Upper lobe of left lung (tissue), 6 donors: Measurements from ENCODE around the gene OR14A16. TPM values are rescaled to one million over a fixed set of nuclear protein-coding genes. Genes with fewer than 3 reads are reported as not detected.

ENCODE experiments used
- ATAC-seq, 2 donors: fragments of 200-7000 bp; cut with Tn5 transposase; one replicate each; pipeline ENCODE4 v1.9.1; 2022; ENCODE audit warnings: mild to moderate bottlenecking in 2 of 2, moderate library complexity in 2 of 2; ENCODE audit not compliant: low FRiP score in 2 of 2
- DNase-seq, 2 donors: peaks; one replicate each; pipeline ENCODE4 v3.0.0-alpha.2; 2019 to 2020
- H3K27ac ChIP-seq, 4 donors: fragments of 200-600 bp; sonication (generic); one replicate each; pipeline ENCODE4 v1.5.1; 2016 to 2019
- H3K27me3 ChIP-seq, 4 donors: fragments of 200-600 bp; sonication (generic); one replicate each; pipeline ENCODE4 v1.5.1; 2017 to 2019
- H3K36me3 ChIP-seq, 4 donors: fragments of 200-600 bp; sonication (generic); one replicate each; pipeline ENCODE4 v1.5.1; 2016 to 2019
- H3K4me1 ChIP-seq, 4 donors: fragments of 200-600 bp; sonication (generic); one replicate each; pipeline ENCODE4 v1.5.1; 2018 to 2019
- H3K4me3 ChIP-seq, 4 donors: fragments of 200-600 bp; sonication (generic); one replicate each; pipeline ENCODE4 v1.5.1; 2017 to 2019; ENCODE audit warnings: mild to moderate bottlenecking in 2 of 4, moderate library complexity in 1 of 4
- H3K9me3 ChIP-seq, 4 donors: fragments of 200-600 bp; sonication (generic); one replicate each; pipeline ENCODE4 v1.5.1; 2018 to 2019
- EP300 ChIP-seq, 4 donors: sonication (generic); formaldehyde crosslinking; IDR thresholded peaks; one replicate each; pipeline ENCODE4 v1.5.1; 2017; ENCODE audit warnings: antibody characterized with exemption in 4 of 4, control low read depth in 2 of 4
- POLR2A ChIP-seq, 4 donors: fragments of 450-650 bp; IDR thresholded peaks; one replicate each; pipeline ENCODE4 v1.5.1; 2016 to 2017; ENCODE audit warnings: antibody characterized with exemption in 4 of 4, mild to moderate bottlenecking in 2 of 4
- POLR2AphosphoS5 ChIP-seq, 2 donors: sonication (generic); formaldehyde crosslinking; IDR thresholded peaks; one replicate each; pipeline ENCODE4 v1.5.1; 2017; ENCODE audit warnings: antibody characterized with exemption in 2 of 2
- WGBS, 2 donors: methylation state at CpG; one replicate each; pipeline ENCODE4 v1.1.5; 2017 to 2018; 5-methylcytosine and 5-hydroxymethylcytosine counted together
- total RNA-seq, 6 donors: library from RNA; depleted of rRNA in 4 of 6; stranded (reverse); fragments of >200 nt in 4 of 6; gene quantifications; one replicate each; pipeline versions ENCODE4 v1.1.0 to v1.2.1, GENCODE V29; 2016 to 2021
- TF ChIP-seq, protein P1 (sequence below), 6 experiments: fragments of 450-650 bp in 4 of 6; fragments of 200-600 bp in 2 of 6; sonication (generic) in 2 of 6; IDR thresholded peaks; one replicate each; pipeline ENCODE4 v1.5.1; 2016 to 2019; ENCODE audit warnings: antibody characterized with exemption in 6 of 6
- donor health status: DM: no; HTN: no; CAD: no; lungs with moderate emphysema.
- donor health status: DM: no; HTN: yes; CAD: no; lungs with severe emphysema.

OR14A16 gene
- total RNA-seq, 6 donors from 2014 or later, result not detected

GRCh38 chr1:247849616-247850015 is 25.7 kb upstream of the OR14A16 start:
- no peaks in the 10 kb centered on the region for H3K36me3 ChIP-seq
- ATAC-seq (no peak), DNase-seq (no peak)
- H3K9me3 ChIP-seq, result no peaks in the 10 kb centered on the region
- H3K27ac ChIP-seq, result no peak overlapping the region
- WGBS, 2 donors, result 82 to 89% methylated on average over 1 of the region's 1 CpG
- H3K27me3 ChIP-seq, result no peaks in the 10 kb centered on the region
- TF ChIP-seq EP300 (IDR thresholded peaks at IDR 0.05), result no peak
- TF ChIP-seq POLR2A (IDR thresholded peaks at IDR 0.05), result no peak
- no peak for TF ChIP-seq POLR2AphosphoS5 (IDR thresholded peaks at IDR 0.05)
- TF ChIP-seq, protein P1, sequence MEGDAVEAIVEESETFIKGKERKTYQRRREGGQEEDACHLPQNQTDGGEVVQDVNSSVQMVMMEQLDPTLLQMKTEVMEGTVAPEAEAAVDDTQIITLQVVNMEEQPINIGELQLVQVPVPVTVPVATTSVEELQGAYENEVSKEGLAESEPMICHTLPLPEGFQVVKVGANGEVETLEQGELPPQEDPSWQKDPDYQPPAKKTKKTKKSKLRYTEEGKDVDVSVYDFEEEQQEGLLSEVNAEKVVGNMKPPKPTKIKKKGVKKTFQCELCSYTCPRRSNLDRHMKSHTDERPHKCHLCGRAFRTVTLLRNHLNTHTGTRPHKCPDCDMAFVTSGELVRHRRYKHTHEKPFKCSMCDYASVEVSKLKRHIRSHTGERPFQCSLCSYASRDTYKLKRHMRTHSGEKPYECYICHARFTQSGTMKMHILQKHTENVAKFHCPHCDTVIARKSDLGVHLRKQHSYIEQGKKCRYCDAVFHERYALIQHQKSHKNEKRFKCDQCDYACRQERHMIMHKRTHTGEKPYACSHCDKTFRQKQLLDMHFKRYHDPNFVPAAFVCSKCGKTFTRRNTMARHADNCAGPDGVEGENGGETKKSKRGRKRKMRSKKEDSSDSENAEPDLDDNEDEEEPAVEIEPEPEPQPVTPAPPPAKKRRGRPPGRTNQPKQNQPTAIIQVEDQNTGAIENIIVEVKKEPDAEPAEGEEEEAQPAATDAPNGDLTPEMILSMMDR (IDR thresholded peaks at IDR 0.05), result no peak
- H3K4me1 ChIP-seq, result no peaks in the 10 kb centered on the region
- no peak overlapping the region for H3K4me3 ChIP-seq

DNA sequence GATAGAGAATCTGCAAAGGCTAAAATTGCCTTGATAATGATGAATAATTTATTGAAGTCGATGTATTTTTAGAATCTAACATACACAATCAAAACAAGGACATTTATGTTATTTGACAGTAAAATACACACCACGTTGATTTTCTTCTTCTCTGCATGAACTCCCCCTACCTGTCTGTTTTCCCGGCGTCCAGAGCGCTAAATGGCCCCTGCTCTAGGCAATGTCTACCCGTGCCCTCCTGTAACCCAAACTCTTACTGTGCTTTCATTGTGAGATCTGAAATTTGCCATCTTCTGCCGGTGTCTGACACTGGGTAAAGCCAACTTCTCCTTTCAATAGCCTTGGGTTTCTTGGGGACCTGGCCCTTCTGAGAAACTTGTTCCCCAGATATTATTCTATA is 24.4 kb upstream of the OR14A16 start:
- TF ChIP-seq POLR2A (IDR thresholded peaks at IDR 0.05) (no peak), POLR2AphosphoS5 (IDR thresholded peaks at IDR 0.05) (no peak), EP300 (IDR thresholded peaks at IDR 0.05) (no peak)
- TF ChIP-seq, protein P1 (IDR thresholded peaks at IDR 0.05), result no peak
- no peak for DNase-seq
- WGBS, 2 donors, result 88 to 90% methylated on average over 7 of the region's 7 CpGs
- Histone ChIP-seq H3K4me1 (no peaks in the 10 kb centered on the region), H3K4me3 (no peak overlapping the region), H3K36me3 (no peaks in the 10 kb centered on the region), H3K27me3 (no peaks in the 10 kb centered on the region), H3K27ac (no peak overlapping the region), H3K9me3 (no peaks in the 10 kb centered on the region)
- ATAC-seq, result no peak

- DNase-seq, result no peak
Measured at GRCh38 chr1:247845693-247846017, 21.7 kb upstream of the OR14A16 start.

GRCh38 chr1:247845011-247845692 is 21.2 kb upstream of the OR14A16 start:
- Histone ChIP-seq H3K27me3 (no peaks in the 10 kb centered on the region), H3K4me3 (no peak overlapping the region), H3K4me1 (no peaks in the 10 kb centered on the region), H3K36me3 (no peaks in the 10 kb centered on the region), H3K9me3 (no peaks in the 10 kb centered on the region), H3K27ac (no peak overlapping the region)
- ATAC-seq (no peak), DNase-seq (no peak)
- TF ChIP-seq POLR2AphosphoS5 (IDR thresholded peaks at IDR 0.05) (no peak), POLR2A (IDR thresholded peaks at IDR 0.05) (no peak), EP300 (IDR thresholded peaks at IDR 0.05) (no peak)
- TF ChIP-seq, protein P1 (IDR thresholded peaks at IDR 0.05), result no peak
- WGBS, 2 donors, result 75% methylated on average over 12 of the region's 12 CpGs

More at GRCh38 chr1:247845693-247846017, 21.7 kb upstream of the OR14A16 start:
- H3K36me3 ChIP-seq, result no peaks in the 10 kb centered on the region
- WGBS, 2 donors, result 67 to 72% methylated on average over 5 of the region's 5 CpGs
- H3K4me1 ChIP-seq, result no peaks in the 10 kb centered on the region
- no peak for ATAC-seq
- TF ChIP-seq POLR2AphosphoS5 (IDR thresholded peaks at IDR 0.05) (no peak), POLR2A (IDR thresholded peaks at IDR 0.05) (no peak), EP300 (IDR thresholded peaks at IDR 0.05) (no peak)
- TF ChIP-seq, protein P1 (IDR thresholded peaks at IDR 0.05), result no peak
- no peak overlapping the region for H3K27ac ChIP-seq
- no peaks in the 10 kb centered on the region for H3K9me3 ChIP-seq
- H3K27me3 ChIP-seq, result no peaks in the 10 kb centered on the region
- H3K4me3 ChIP-seq, result no peak overlapping the region

DNA sequence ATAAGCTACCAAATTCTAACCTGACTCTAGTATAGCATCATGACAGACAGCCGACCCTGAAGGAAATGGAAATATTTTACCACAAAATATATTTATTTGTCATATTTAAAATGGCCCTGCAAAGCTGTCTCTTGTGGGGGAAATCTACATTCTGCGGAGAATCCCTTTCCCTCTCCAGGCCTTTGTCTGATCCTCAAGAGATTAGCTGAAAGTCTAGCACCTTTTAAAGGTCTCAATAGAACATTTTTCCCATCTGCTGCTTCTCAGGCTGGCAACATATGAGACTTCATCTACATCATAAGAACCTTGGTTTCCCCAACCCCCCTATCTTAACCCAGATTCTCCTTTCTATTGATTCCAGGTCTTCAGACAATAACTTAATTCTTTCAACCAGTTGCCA is 19.5 kb upstream of the OR14A16 start:
- Histone ChIP-seq H3K27ac (no peak overlapping the region), H3K4me1 (no peaks in the 10 kb centered on the region), H3K9me3 (no peaks in the 10 kb centered on the region), H3K36me3 (no peaks in the 10 kb centered on the region), H3K27me3 (no peaks in the 10 kb centered on the region), H3K4me3 (no peak overlapping the region)
- 50 to 75% methylated on average over 2 of the region's 2 CpGs for WGBS, 2 donors
- ATAC-seq (no peak), DNase-seq (no peak)
- TF ChIP-seq, protein P1 (IDR thresholded peaks at IDR 0.05), result no peak
- TF ChIP-seq POLR2A (IDR thresholded peaks at IDR 0.05), result no peak
- TF ChIP-seq EP300 (IDR thresholded peaks at IDR 0.05), result no peak
- no peak for TF ChIP-seq POLR2AphosphoS5 (IDR thresholded peaks at IDR 0.05)
